Measurements from ENCODE around the gene TRPM2. TPM values are rescaled to one million over a fixed set of nuclear protein-coding genes. Genes with fewer than 3 reads are reported as not detected.

The TRPM2 gene
- total RNA-seq, 2 experiments from 2014 or later: 1.9 to 2.9 TPM

DNA sequence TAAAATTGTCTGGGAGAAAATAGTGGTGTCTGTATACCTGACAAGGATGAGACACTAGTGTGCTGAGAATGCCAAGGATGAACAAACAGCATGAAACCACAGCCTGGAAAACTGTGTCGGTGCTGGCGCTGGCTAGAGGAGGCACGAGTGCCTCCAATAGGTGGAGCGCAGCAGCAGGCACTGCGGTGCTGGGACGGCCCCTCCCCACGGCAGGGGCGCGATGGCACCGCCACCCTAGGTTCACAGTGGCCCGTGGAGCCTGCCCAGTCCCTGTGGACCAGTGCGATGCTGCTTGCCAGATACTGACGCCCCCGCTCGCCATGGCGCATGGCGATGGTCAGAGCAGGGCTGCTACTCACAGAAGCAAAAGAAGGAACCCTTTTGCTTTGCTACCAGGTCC is 21.0 kb upstream of the TRPM2 start:
- CTCF ChIA-PET: no interaction called here
- H3K27ac Mint-ChIP-seq: no peak overlapping the region

GRCh38 chr21:44332965-44333364 is 20.5 kb upstream of the TRPM2 start:
- Mint-ChIP-seq H3K4me3 (no peak overlapping the region), H3K4me1 (ENCODE audit: low read depth) (peaks cover 10% of the 10 kb centered on the region), H3K27ac (no peak overlapping the region), H3K27me3 (no peaks in the 10 kb centered on the region), H3K9me3 (no peaks in the 10 kb centered on the region), H3K36me3 (ENCODE audit: low read depth) (peaks cover 25% of the 10 kb centered on the region)
- CTCF ChIA-PET: no interaction called here
- Histone ChIP-seq H3K4me3 (ENCODE audit: low read length) (no peak overlapping the region), H3K27me3 (ENCODE audit: control insufficient read depth in 1 of 2, insufficient read depth in 2 of 2, low read length in 2 of 2) (no peaks in the 10 kb centered on the region), H3K4me1 (ENCODE audit: insufficient read depth, low read length) (peaks cover 4% of the 10 kb centered on the region), H3K27ac (ENCODE audit: low read depth in 1 of 2, low read length in 2 of 2) (no peak overlapping the region), H3K9me3 (ENCODE audit: control insufficient read depth in 1 of 2, insufficient read depth in 1 of 2, low read length in 2 of 2) (no peaks in the 10 kb centered on the region), H3K36me3 (ENCODE audit: insufficient read depth, low read length) (peaks cover 23% of the 10 kb centered on the region)
- POLR2A ChIA-PET: no interaction called here
- intact Hi-C loops (cut with DNase I, micrococcal nuclease): loop anchor here in 1 of 2 experiments (10.0 kb wide), 4 partner anchors 248 to 1458 kb away; partner anchors contain the start of genes PTTG1IP and WDR4
- ATAC-seq (ENCODE audit: poor library complexity) (no peak), DNase-seq (no peak)
- no peak for TF ChIP-seq CTCF (IDR thresholded peaks at IDR 0.05)

More for the DNA sequence above, 21.0 kb upstream of the TRPM2 start:
- H3K27ac ChIP-seq (ENCODE audit: low read depth in 1 of 2, low read length in 2 of 2): no peak overlapping the region
- no peak for TF ChIP-seq CTCF (IDR thresholded peaks at IDR 0.05)
- no peaks in the 10 kb centered on the region for H3K27me3 ChIP-seq (ENCODE audit: control insufficient read depth in 1 of 2, insufficient read depth in 2 of 2, low read length in 2 of 2)
- H3K27me3 Mint-ChIP-seq: no peaks in the 10 kb centered on the region
- peaks cover 2% of the 10 kb centered on the region for H3K4me1 ChIP-seq (ENCODE audit: insufficient read depth, low read length)
- DNase-seq: no peak
- H3K4me3 ChIP-seq (ENCODE audit: low read length): no peak overlapping the region
- ATAC-seq (ENCODE audit: poor library complexity): no peak
- peaks cover 19% of the 10 kb centered on the region for H3K36me3 Mint-ChIP-seq (ENCODE audit: low read depth)
- intact Hi-C loops (cut with DNase I, micrococcal nuclease): loop anchor here in 1 of 2 experiments (10.0 kb wide), 4 partner anchors 248 to 1458 kb away; partner anchors contain the start of genes PTTG1IP and WDR4
- POLR2A ChIA-PET: no interaction called here
- H3K4me3 Mint-ChIP-seq: no peak overlapping the region
- H3K9me3 Mint-ChIP-seq: no peaks in the 10 kb centered on the region
- peaks cover 23% of the 10 kb centered on the region for H3K36me3 ChIP-seq (ENCODE audit: insufficient read depth, low read length)
- H3K9me3 ChIP-seq (ENCODE audit: control insufficient read depth in 1 of 2, insufficient read depth in 1 of 2, low read length in 2 of 2): no peaks in the 10 kb centered on the region
- H3K4me1 Mint-ChIP-seq (ENCODE audit: low read depth): peaks cover 4% of the 10 kb centered on the region

DNA sequence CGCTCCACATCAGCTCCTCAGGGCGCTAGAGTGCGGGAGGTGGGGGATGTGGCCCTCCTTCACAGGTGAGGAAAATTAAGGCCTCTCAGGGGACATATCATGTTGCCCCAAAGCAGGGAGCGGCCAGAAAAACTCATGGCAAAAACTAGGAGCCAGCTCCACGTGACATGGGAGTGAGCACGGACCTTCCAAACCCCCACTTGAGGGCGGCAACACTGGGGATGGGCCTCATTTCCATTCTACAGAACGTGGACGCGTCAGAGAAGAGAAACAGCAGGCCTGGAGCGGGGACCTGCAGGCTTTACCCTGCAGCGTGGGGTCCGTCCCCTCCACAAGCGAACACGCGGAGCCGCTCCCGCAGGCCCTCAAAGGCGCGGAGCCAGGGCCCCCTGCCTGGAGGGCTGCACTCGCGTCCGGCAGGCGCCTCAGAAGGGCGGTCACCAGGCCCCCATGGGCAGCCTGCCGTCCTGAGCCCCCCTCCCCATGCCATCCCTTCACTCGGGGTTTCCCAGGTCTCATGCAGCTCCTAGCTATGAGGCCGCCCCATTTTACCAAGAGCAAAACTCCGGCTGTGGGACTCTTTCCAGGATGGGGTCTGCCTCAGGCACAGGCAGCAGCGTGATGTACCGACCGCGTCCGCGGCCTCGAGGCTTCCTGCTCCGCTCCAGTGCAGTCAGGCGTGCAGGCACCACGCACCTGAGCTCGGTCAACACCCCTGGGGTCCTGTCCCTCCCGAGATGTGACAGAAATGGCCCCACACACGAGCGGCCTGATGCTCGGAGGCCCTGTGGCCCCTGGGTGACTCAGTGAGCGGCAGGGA is 19.7 kb upstream of the TRPM2 start:
- no peak overlapping the region for H3K27ac Mint-ChIP-seq
- no peak overlapping the region for H3K4me3 ChIP-seq (ENCODE audit: low read length)
- no peak overlapping the region for H3K4me3 Mint-ChIP-seq
- intact Hi-C loops (cut with DNase I, micrococcal nuclease): loop anchor here in 1 of 2 experiments (10.0 kb wide), 4 partner anchors 249 to 1459 kb away; partner anchors contain the start of genes PTTG1IP and WDR4
- no peaks in the 10 kb centered on the region for H3K9me3 ChIP-seq (ENCODE audit: control insufficient read depth in 1 of 2, insufficient read depth in 1 of 2, low read length in 2 of 2)
- no peak for ATAC-seq (ENCODE audit: poor library complexity)
- no peaks in the 10 kb centered on the region for H3K27me3 Mint-ChIP-seq
- H3K36me3 Mint-ChIP-seq (ENCODE audit: low read depth): peaks cover 25% of the 10 kb centered on the region
- H3K4me1 ChIP-seq (ENCODE audit: insufficient read depth, low read length): peaks cover 9% of the 10 kb centered on the region
- POLR2A ChIA-PET: no interaction called here
- no peaks in the 10 kb centered on the region for H3K27me3 ChIP-seq (ENCODE audit: control insufficient read depth in 1 of 2, insufficient read depth in 2 of 2, low read length in 2 of 2)
- peaks cover 12% of the 10 kb centered on the region for H3K4me1 Mint-ChIP-seq (ENCODE audit: low read depth)
- no peaks in the 10 kb centered on the region for H3K9me3 Mint-ChIP-seq
- CTCF ChIA-PET: no interaction called here
- peaks cover 23% of the 10 kb centered on the region for H3K36me3 ChIP-seq (ENCODE audit: insufficient read depth, low read length)
- TF ChIP-seq CTCF (IDR thresholded peaks at IDR 0.05): no peak
- no peak overlapping the region for H3K27ac ChIP-seq (ENCODE audit: low read depth in 1 of 2, low read length in 2 of 2)
- no peak for DNase-seq
